Measurements from ENCODE around the gene RICTOR. TPM values are rescaled to one million over a fixed set of nuclear protein-coding genes. Genes with fewer than 3 reads are reported as not detected.

RICTOR gene
- total and polyA plus RNA-seq, 9 of the 15 experiments (the other 6 are each of a cell fraction or from before 2014, with no cell fraction given): 13.9 to 46.6 (median 22.6) TPM

GRCh38 chr5:38889424-38889823 lies 184.8 kb downstream of the RICTOR start:
- ChIA-PET POLR2A (no interaction called here), CTCF (ENCODE audit: low intra/inter-chr PET ratio) (no interaction called here)
- Histone ChIP-seq H3K4me1 (replicated peaks in 1 of 2; ENCODE audit: control insufficient read depth in 2 of 2, insufficient read depth in 2 of 2, low read length in 2 of 2) (no peaks in the 10 kb centered on the region; a peak in 2 of 5 replicates), H3K9me1 (ENCODE audit: control insufficient read depth, insufficient read depth, low read length) (no peaks in the 10 kb centered on the region), H3K4me3 (no peak overlapping the region), H3K79me2 (ENCODE audit: control insufficient read depth, insufficient read depth, low read length) (no peaks in the 10 kb centered on the region), H3K27ac (ENCODE audit: extremely low read depth, low read depth, low read length) (no peak overlapping the region), H3K9me3 (replicated peaks; ENCODE audit: control insufficient read depth, insufficient read depth, low read depth, low read length) (no peaks in the 10 kb centered on the region), H3K4me2 (ENCODE audit: insufficient read depth, low read length) (no peak overlapping the region), H3K36me3 (ENCODE audit: control insufficient read depth, insufficient read depth, low read length) (no peaks in the 10 kb centered on the region), H3K9ac (ENCODE audit: insufficient read depth in 1 of 2, low read depth in 2 of 2, low read length in 2 of 2) (no peak overlapping the region), H3K27me3 (ENCODE audit: control insufficient read depth in 2 of 2, insufficient read depth in 2 of 2, low read length in 2 of 2) (no peaks in the 10 kb centered on the region), H2AFZ (ENCODE audit: low read depth, low read length) (no peak overlapping the region), H4K20me1 (replicated peaks; ENCODE audit: control insufficient read depth, insufficient read depth, low read length) (no peaks in the 10 kb centered on the region)
- in situ Hi-C loops (cut with MboI) (no loop called here), intact Hi-C loops (cut with micrococcal nuclease) (no loop called here)
- BruUV-seq (replicated peaks): no TSS peak
- FAIRE-seq (no peak), DNase-seq (ENCODE audit: extremely low read depth in 1 of 4, low spot score in 3 of 4) (no peak), ATAC-seq (no peak)
- TF ChIP-seq C11orf30 (IDR thresholded peaks at IDR 0.05; ENCODE audit: low read depth) (peak; percentile 50; the same call in 1 of the 2 replicates), NCOA1 (IDR thresholded peaks at IDR 0.05; ENCODE audit: low read depth) (no peak), ZNF316 (IDR thresholded peaks at IDR 0.05) (peak; percentile 82), ZNF512 (tag; IDR thresholded peaks at IDR 0.05) (peak; percentile 51; the same call in 1 of the 2 replicates), ZBTB12 (CRISPR knock-in tag; IDR thresholded peaks at IDR 0.05) (no peak), SRSF7 (optimal IDR thresholded peaks at IDR 0.05; ENCODE audit: low read depth, low read length) (no peak), PYGO2 (tag; IDR thresholded peaks at IDR 0.05) (no peak), ERF (CRISPR knock-in tag; IDR thresholded peaks at IDR 0.05) (no peak), KHSRP (IDR thresholded peaks at IDR 0.05) (0 out of 2 replicates have a peak, but pooled peaks have one; percentile 13), KLF13 (tag; IDR thresholded peaks at IDR 0.05; ENCODE audit: borderline replicate concordance, low read depth) (no peak), GATAD2A (IDR thresholded peaks at IDR 0.05) (no peak), CEBPG (CRISPR knock-in tag; IDR thresholded peaks at IDR 0.05) (no peak), CEBPG (tag; conservative IDR thresholded peaks at IDR 0.05 in 1 of 2, IDR thresholded peaks at IDR 0.05 in 1 of 2) (no peak), TAF9B (IDR thresholded peaks at IDR 0.05; ENCODE audit: partially characterized antibody) (peak; percentile 16), E4F1 (CRISPR knock-in tag; IDR thresholded peaks at IDR 0.05; ENCODE audit: borderline replicate concordance) (no peak)
- 18% methylated on average over 1 of the region's 1 CpG for WGBS (ENCODE audit: insufficient coverage, low coverage, missing lambda C conversion rate)
